K562 (cell line): ENCODE results near the gene NAA15. TPM values are rescaled to one million over a fixed set of nuclear protein-coding genes. Genes with fewer than 3 reads are reported as not detected.
"Not testable (repeated sequence)": the region's sequence is repeated elsewhere in the genome, so short reads cannot be mapped to it uniquely, and the experiment has no call there.

Experiments used
- ATAC-seq: fragments of 200-7000 bp; cut with Tn5 transposase; 3 replicates; pipeline ENCODE4 v1.9.1; 2020; ENCODE audit warnings: moderate library complexity
- BruUV-seq: library from RNA; stranded (reverse); fragments of 400-500 nt; replicated peaks from 2 replicates; lab custom pipeline; 2021; lab: Mats Ljungman, UMichigan
- CTCF ChIA-PET: fragments of 300-600 bp; formaldehyde crosslinking; extraction: SDS; loops from one replicate; lab custom pipeline; 2021; ENCODE audit warnings: low intra/inter-chr PET ratio; lab: Yijun Ruan, JAX
- POLR2A ChIA-PET: fragments of 300-600, 350-650 bp; sonication (Branson Sonifier 250); formaldehyde crosslinking; extraction: SDS; loops from one replicate; lab custom pipeline; 2021; ENCODE audit warnings: antibody characterized with exemption, inconsistent platforms; lab: Yijun Ruan, JAX
- DNase-seq, 4 experiments: peaks; one replicate each; pipeline versions ENCODE4 v3.0.0 to v3.0.0-alpha.2; 2011 to 2018; ENCODE audit warnings: low spot score in 3 of 4, mixed read lengths in 3 of 4; ENCODE audit errors: extremely low read depth in 1 of 4
- FAIRE-seq: peaks from 2 replicates; lab custom pipeline; 2011; peaks lifted over from hg19 to GRCh38; lab: Jason Lieb, UNC
- H2AFZ ChIP-seq: 2 replicates; pipeline ENCODE4 v1.6.0; 2011; ENCODE audit warnings: low read depth, low read length, control low read depth, inconsistent platforms
- H3K27ac ChIP-seq: fragments of 200-600 bp; 3 replicates; pipeline ENCODE4 v1.8.0; 2011; ENCODE audit warnings: low read depth, mild to moderate bottlenecking, control low read depth, inconsistent platforms, low read length, moderate library complexity, mixed read lengths; ENCODE audit errors: extremely low read depth
- H3K27me3 ChIP-seq, 2 experiments: fragments of 300-600 bp in 1 of 2; 2 replicates in 1 of 2; 3 replicates in 1 of 2; pipeline versions ENCODE4 v1.6.0 to v1.8.0; 2011; ENCODE audit warnings: inconsistent platforms in 2 of 2, low read length in 2 of 2, mild to moderate bottlenecking in 1 of 2, mixed read lengths in 1 of 2, moderate library complexity in 1 of 2; ENCODE audit not compliant: control insufficient read depth in 2 of 2, insufficient read depth in 2 of 2
- H3K36me3 ChIP-seq: fragments of 300-600 bp; 3 replicates; pipeline ENCODE4 v1.8.0; 2011; ENCODE audit warnings: mild to moderate bottlenecking, low read length, inconsistent platforms; ENCODE audit not compliant: control insufficient read depth, insufficient read depth
- H3K4me1 ChIP-seq, 2 experiments: fragments of 200-600 bp in 1 of 2; replicated peaks in 1 of 2; 2 replicates in 1 of 2; 3 replicates in 1 of 2; pipeline versions ENCODE4 v1.5.1 to v1.8.0; 2011; ENCODE audit warnings: inconsistent platforms in 2 of 2, low read length in 2 of 2, mild to moderate bottlenecking in 1 of 2, mixed read lengths in 1 of 2, moderate library complexity in 1 of 2; ENCODE audit not compliant: control insufficient read depth in 2 of 2, insufficient read depth in 2 of 2
- H3K4me2 ChIP-seq: 2 replicates; pipeline ENCODE4 v1.6.1; 2011; ENCODE audit warnings: low read length, control low read depth, inconsistent platforms, mixed read lengths; ENCODE audit not compliant: insufficient read depth
- H3K4me3 ChIP-seq: fragments of 200-600 bp; sonication (generic), shearing (Covaris generic); 2 replicates; pipeline ENCODE4 v1.5.1; 2016; ENCODE audit warnings: control low read depth, inconsistent platforms
- H3K79me2 ChIP-seq: fragments of 200-600 bp; 3 replicates; pipeline ENCODE4 v1.8.0; 2011; ENCODE audit warnings: low read length, inconsistent platforms; ENCODE audit not compliant: control insufficient read depth, insufficient read depth
- H3K9ac ChIP-seq, 2 experiments: 2 replicates each; pipeline versions ENCODE4 v1.6.0 to v1.6.1; 2011; ENCODE audit warnings: low read depth in 2 of 2, low read length in 2 of 2, control low read depth in 1 of 2, inconsistent platforms in 1 of 2, mild to moderate bottlenecking in 1 of 2, mixed read lengths in 1 of 2; ENCODE audit not compliant: insufficient read depth in 1 of 2
- H3K9me1 ChIP-seq: one replicate; pipeline ENCODE4 v1.6.0; 2011; ENCODE audit warnings: inconsistent platforms, mild to moderate bottlenecking, low read length, moderate library complexity; ENCODE audit not compliant: control insufficient read depth, insufficient read depth
- H3K9me3 ChIP-seq: replicated peaks from 2 replicates; pipeline ENCODE4 v1.5.1; 2011; ENCODE audit warnings: low read depth, low read length, inconsistent platforms; ENCODE audit not compliant: control insufficient read depth, insufficient read depth
- H4K20me1 ChIP-seq: replicated peaks from 2 replicates; pipeline ENCODE4 v1.6.1; 2011; ENCODE audit warnings: low read length, inconsistent platforms, mixed read lengths; ENCODE audit not compliant: control insufficient read depth, insufficient read depth
- NFE2 ChIP-seq: IDR thresholded peaks from 2 replicates; pipeline ENCODE4 v1.6.1; 2014; ENCODE audit warnings: antibody characterized with exemption, low read depth
- RFX1 ChIP-seq: fragments of 450-650 bp; IDR thresholded peaks from 2 replicates; pipeline ENCODE4 v1.6.1; 2016; ENCODE audit warnings: mild to moderate bottlenecking, moderate library complexity
- SIRT6 ChIP-seq: IDR thresholded peaks from one replicate; pipeline ENCODE4 v1.6.1; 2012; ENCODE audit warnings: low read depth, mild to moderate bottlenecking, control low read depth, inconsistent platforms, low read length, moderate library complexity
- SIX5 ChIP-seq, 2 experiments: IDR thresholded peaks; 2 replicates each; pipeline ENCODE4 v1.6.1; 2011; ENCODE audit warnings: low read length in 2 of 2, borderline replicate concordance in 1 of 2, low read depth in 1 of 2, mild to moderate bottlenecking in 1 of 2, moderate library complexity in 1 of 2; ENCODE audit not compliant: insufficient read depth in 1 of 2
- TAL1 ChIP-seq: fragments of 450-650 bp; IDR thresholded peaks from 2 replicates; pipeline ENCODE4 v1.6.1; 2016; ENCODE audit warnings: mild to moderate bottlenecking
- ZNF75A ChIP-seq: fragments of 450-650 bp; formaldehyde crosslinking; IDR thresholded peaks from 2 replicates; pipeline ENCODE4 v1.4.0; 2020; ENCODE audit warnings: mild to moderate bottlenecking
- WGBS: fragments of 100-300 bp; shearing (Covaris generic); methylation state at CpG from one replicate; pipeline ENCODE4 v1.1.6; 2016; ENCODE audit warnings: low coverage, mixed read lengths; ENCODE audit not compliant: insufficient coverage; ENCODE audit errors: missing lambda C conversion rate; 5-methylcytosine and 5-hydroxymethylcytosine counted together
- in situ Hi-C: fragments of 300-500 bp; cut with MboI; formaldehyde crosslinking; loops from 4 replicates; pipeline ENCODE4 v1.15.0; 2018; ENCODE audit warnings: inconsistent platforms, mixed read lengths
- intact Hi-C: fragments of 100-400 bp; cut with micrococcal nuclease; formaldehyde crosslinking; loops from 2 replicates; pipeline ENCODE4 v1.14.2; 2022
- polyA plus RNA-seq, 8 experiments: library from polyadenylated mRNA; depleted of rRNA in 4 of 8; stranded (reverse) in 5 of 8; unstranded in 3 of 8; fragments of >200 nt; fragmentation: Nextera tagmentation in 2 of 8; fragmentation: Illumina TruSeq in 1 of 8; extraction: Ambion mirVana in 2 of 8; extraction: Trizol in 1 of 8; gene quantifications; 2 replicates each; pipeline versions ENCODE4 v1.2.1 to v1.2.3, GENCODE V29; 2011 to 2014; ENCODE audit warnings: inconsistent platforms in 1 of 8, missing spikeins in 1 of 8
- total RNA-seq, 7 experiments: library from RNA; depleted of rRNA in 6 of 7; stranded (reverse); fragments of >200 nt in 6 of 7; fragmentation: Illumina TruSeq in 2 of 7; extraction: Trizol in 2 of 7; gene quantifications; 2 replicates each; pipeline versions ENCODE4 v1.2.1 to v1.2.3, GENCODE V29; 2011 to 2021; ENCODE audit warnings: low replicate concordance in 1 of 7
- TF ChIP-seq, protein P1 (sequence below): fragments of 150-350 bp; IDR thresholded peaks from 2 replicates; pipeline ENCODE4 v1.6.1; 2014; ENCODE audit warnings: low read depth, mild to moderate bottlenecking, low read length, borderline replicate concordance

Gene NAA15
- total and polyA plus RNA-seq, 9 of the 15 experiments (the other 6 are each of a cell fraction or from before 2014, with no cell fraction given): 37.8 to 117 (median 63.2) TPM

GRCh38 chr4:139447078-139447477 is 145.8 kb downstream of the NAA15 start:
- H3K79me2 ChIP-seq, H3K27ac ChIP-seq, BruUV-seq, H4K20me1 ChIP-seq, H3K36me3 ChIP-seq, FAIRE-seq, intact Hi-C loops, H3K9me3 ChIP-seq, POLR2A ChIA-PET, DNase-seq, H3K4me3 ChIP-seq, ATAC-seq, H2AFZ ChIP-seq, H3K9ac ChIP-seq, H3K4me1 ChIP-seq, CTCF ChIA-PET, H3K27me3 ChIP-seq, H3K9me1 ChIP-seq, in situ Hi-C loops: not testable (repeated sequence)
- 75% methylated on average over 4 of the region's 4 CpGs for WGBS
- peak overlapping the region; percentile 27; the same call in 1 of the 2 replicates for H3K4me2 ChIP-seq
- peak; percentile 21; the same call in 1 of the 2 replicates for TF ChIP-seq RFX1

- H3K4me3 ChIP-seq: no peak overlapping the region
- intact Hi-C loops (loop anchor here (5.0 kb wide), 1 partner anchor 368 kb away; no protein-coding TSS in a partner anchor), in situ Hi-C loops (no loop called here)
- no peak overlapping the region for H3K9ac ChIP-seq
- ChIA-PET POLR2A (no interaction called here), CTCF (no interaction called here)
- no peaks in the 10 kb centered on the region for H3K9me1 ChIP-seq
- peaks cover 13 to 18% of the 10 kb centered on the region in 2 experiments for H3K4me1 ChIP-seq
- peaks cover 34% of the 10 kb centered on the region for H3K79me2 ChIP-seq
- no TSS peak for BruUV-seq
- H3K36me3 ChIP-seq: peaks cover 8% of the 10 kb centered on the region; the same call in 2 of the 3 replicates
- no peak overlapping the region for H3K4me2 ChIP-seq
- 94% methylated on average over 2 of the region's 2 CpGs for WGBS
- H3K9me3 ChIP-seq: no peaks in the 10 kb centered on the region; the same call in 1 of the 2 replicates
- DNase-seq (no peak), FAIRE-seq (no peak), ATAC-seq (no peak)
- TF ChIP-seq TAL1 (no peak), SIRT6 (no peak), SIX5 (IDR thresholded peaks at IDR 0.05; ENCODE audit: borderline replicate concordance in 1 of 2, insufficient read depth in 1 of 2, low read depth in 1 of 2, low read length in 2 of 2) (no peak), NFE2 (no peak), ZNF75A (CRISPR knock-in tag) (no peak)
- TF ChIP-seq, protein P1, sequence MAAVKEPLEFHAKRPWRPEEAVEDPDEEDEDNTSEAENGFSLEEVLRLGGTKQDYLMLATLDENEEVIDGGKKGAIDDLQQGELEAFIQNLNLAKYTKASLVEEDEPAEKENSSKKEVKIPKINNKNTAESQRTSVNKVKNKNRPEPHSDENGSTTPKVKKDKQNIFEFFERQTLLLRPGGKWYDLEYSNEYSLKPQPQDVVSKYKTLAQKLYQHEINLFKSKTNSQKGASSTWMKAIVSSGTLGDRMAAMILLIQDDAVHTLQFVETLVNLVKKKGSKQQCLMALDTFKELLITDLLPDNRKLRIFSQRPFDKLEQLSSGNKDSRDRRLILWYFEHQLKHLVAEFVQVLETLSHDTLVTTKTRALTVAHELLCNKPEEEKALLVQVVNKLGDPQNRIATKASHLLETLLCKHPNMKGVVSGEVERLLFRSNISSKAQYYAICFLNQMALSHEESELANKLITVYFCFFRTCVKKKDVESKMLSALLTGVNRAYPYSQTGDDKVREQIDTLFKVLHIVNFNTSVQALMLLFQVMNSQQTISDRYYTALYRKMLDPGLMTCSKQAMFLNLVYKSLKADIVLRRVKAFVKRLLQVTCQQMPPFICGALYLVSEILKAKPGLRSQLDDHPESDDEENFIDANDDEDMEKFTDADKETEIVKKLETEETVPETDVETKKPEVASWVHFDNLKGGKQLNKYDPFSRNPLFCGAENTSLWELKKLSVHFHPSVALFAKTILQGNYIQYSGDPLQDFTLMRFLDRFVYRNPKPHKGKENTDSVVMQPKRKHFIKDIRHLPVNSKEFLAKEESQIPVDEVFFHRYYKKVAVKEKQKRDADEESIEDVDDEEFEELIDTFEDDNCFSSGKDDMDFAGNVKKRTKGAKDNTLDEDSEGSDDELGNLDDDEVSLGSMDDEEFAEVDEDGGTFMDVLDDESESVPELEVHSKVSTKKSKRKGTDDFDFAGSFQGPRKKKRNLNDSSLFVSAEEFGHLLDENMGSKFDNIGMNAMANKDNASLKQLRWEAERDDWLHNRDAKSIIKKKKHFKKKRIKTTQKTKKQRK: no peak
- H3K27me3 ChIP-seq: no peaks in the 10 kb centered on the region
- H3K27ac ChIP-seq: no peak overlapping the region
- H4K20me1 ChIP-seq: no peaks in the 10 kb centered on the region
- no peak overlapping the region for H2AFZ ChIP-seq
These were observed 149.3 kb downstream of the NAA15 start for GRCh38 chr4:139450586-139450985.
